ENCODE measurements around the gene PRDM16.

PRDM16 gene

DNA sequence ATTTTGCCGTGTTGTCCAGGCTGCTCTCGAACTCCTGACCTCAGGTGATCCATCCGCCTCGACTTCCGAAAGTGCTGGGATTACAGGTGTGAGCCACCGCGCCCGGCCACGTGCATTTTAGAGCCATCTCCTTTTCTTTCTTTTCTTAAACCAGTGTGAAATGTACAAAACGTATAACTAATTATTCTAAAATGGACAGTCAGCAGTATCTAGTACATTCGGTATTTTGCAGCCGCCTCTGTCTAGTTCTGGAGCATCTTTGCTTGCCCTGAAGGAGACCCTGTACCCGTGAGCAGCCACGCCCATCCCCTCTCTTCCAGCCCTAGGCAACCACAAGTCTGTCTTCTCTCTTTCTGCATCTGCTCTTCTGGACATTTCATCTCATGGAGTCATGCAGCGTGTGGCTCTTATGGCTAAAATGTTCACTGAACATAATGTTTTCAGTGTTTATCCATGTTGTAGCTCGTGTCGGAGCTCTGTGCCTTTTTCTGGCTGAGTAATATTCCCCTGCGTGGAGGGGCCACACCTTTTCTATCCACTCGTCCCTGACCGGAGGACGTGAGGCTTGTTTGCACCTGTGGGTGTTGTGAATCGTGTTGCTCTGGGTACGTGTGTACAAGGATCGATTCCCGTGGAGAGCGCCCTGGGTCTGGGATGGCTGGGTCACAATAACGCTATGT is 198.0 kb downstream of the PRDM16 start:
- no peak for DNase-seq (ENCODE audit: low spot score)
- peak overlapping the region; percentile 16 for H3K23ac ChIP-seq (ENCODE audit: low read depth, low read length, poor library complexity)
- no peak overlapping the region for H2BK120ac ChIP-seq (ENCODE audit: low read depth, low read length)
- H3K4me3 ChIP-seq (ENCODE audit: low read length in 2 of 2) = no peak overlapping the region
- H3K27ac ChIP-seq (replicated peaks; ENCODE audit: low read length) = no peak overlapping the region
- H3K14ac ChIP-seq (ENCODE audit: low read length) = no peak overlapping the region
- H3K4me1 ChIP-seq (ENCODE audit: control insufficient read depth in 2 of 2, insufficient read depth in 1 of 2, low read depth in 1 of 2, low read length in 2 of 2) = peaks cover 0 to 18% of the 10 kb centered on the region in 2 donors
- no peak overlapping the region for H3K4ac ChIP-seq (ENCODE audit: low read length)
- no peak overlapping the region for H2BK5ac ChIP-seq (ENCODE audit: low read length)
- no peak overlapping the region for H4K8ac ChIP-seq (ENCODE audit: low read depth, low read length)
- H2BK12ac ChIP-seq (ENCODE audit: low read length) = no peak overlapping the region
- H3K36me3 ChIP-seq (replicated peaks in 1 of 2; ENCODE audit: control insufficient read depth in 2 of 2, insufficient read depth in 2 of 2, low read length in 2 of 2) = no peaks in the 10 kb centered on the region
- peaks cover 0 to 41% (median 0%) of the 10 kb centered on the region in 3 experiments for H3K27me3 ChIP-seq (ENCODE audit: control insufficient read depth in 3 of 3, insufficient read depth in 3 of 3, low read depth in 1 of 3, low read length in 3 of 3)
- peak overlapping the region; percentile 17 for H2AK5ac ChIP-seq (ENCODE audit: low read depth, low read length)
- no peak overlapping the region for H3K4me2 ChIP-seq (ENCODE audit: insufficient read depth, low read length, poor library complexity, severe bottlenecking)
- WGBS, 2 donors (ENCODE audit: extremely low coverage in 2 of 2, insufficient read length in 2 of 2, insufficient replicate concordance in 1 of 2) = no CpG with 5 or more reads among the region's 27 CpGs
- peaks cover 2% of the 10 kb centered on the region for H3K79me1 ChIP-seq (ENCODE audit: low read depth, low read length)
- no peaks in the 10 kb centered on the region for H3K9me3 ChIP-seq (replicated peaks in 1 of 2; ENCODE audit: control insufficient read depth in 2 of 2, insufficient read depth in 1 of 2, low read depth in 1 of 2, low read length in 2 of 2)
- H2BK15ac ChIP-seq (ENCODE audit: low read length) = no peak overlapping the region
- H2AFZ ChIP-seq (ENCODE audit: low read length) = no peak overlapping the region
- no peak overlapping the region for H3K9ac ChIP-seq (ENCODE audit: low read depth, low read length, poor library complexity)
- H3K18ac ChIP-seq (ENCODE audit: low read length) = peak overlapping the region; percentile 88
- no peak overlapping the region for H4K91ac ChIP-seq (ENCODE audit: low read depth, low read length, poor library complexity)

DNA sequence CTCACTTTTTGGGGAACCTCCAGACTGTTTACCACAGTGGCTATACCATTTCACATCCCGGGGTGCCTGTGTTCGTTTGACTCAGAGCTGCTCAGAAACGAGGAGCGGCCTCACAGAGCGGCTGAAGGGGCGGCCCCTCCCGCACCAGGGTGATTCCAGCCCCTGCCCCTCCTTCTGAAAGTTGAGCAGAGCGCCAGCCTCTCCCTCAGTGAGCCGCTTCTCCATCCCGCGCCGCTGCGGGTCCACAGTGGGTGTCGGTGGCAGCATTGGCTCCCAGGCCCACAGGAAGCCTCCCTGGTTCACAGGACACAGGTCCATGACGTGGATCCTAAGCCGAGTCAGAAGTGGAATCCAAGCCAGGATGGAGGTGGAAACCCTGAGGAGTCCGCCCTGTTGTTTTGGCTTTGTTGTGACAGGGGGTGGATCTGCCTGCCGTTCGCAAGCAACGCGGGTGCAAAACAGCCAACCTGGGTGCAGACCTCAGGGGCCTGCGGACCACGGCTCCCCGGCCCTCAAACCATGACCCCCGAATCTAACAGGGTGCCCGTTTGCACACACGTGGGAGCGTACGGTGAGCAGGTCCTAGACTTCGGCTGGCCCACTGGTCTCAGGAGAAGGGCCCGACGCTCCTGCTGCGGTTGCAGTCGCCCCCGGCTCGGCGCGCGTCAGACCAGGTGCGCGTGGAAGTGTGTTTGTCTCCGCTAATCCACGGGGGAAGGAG is 198.7 kb downstream of the PRDM16 start:
- no CpG with 5 or more reads among the region's 43 CpGs for WGBS, 2 donors (ENCODE audit: extremely low coverage in 2 of 2, insufficient read length in 2 of 2, insufficient replicate concordance in 1 of 2)
- DNase-seq (ENCODE audit: low spot score) = no peak
- H3K27me3 ChIP-seq (ENCODE audit: control insufficient read depth in 3 of 3, insufficient read depth in 3 of 3, low read depth in 1 of 3, low read length in 3 of 3) = peaks cover 0 to 45% (median 0%) of the 10 kb centered on the region in 3 experiments

DNA sequence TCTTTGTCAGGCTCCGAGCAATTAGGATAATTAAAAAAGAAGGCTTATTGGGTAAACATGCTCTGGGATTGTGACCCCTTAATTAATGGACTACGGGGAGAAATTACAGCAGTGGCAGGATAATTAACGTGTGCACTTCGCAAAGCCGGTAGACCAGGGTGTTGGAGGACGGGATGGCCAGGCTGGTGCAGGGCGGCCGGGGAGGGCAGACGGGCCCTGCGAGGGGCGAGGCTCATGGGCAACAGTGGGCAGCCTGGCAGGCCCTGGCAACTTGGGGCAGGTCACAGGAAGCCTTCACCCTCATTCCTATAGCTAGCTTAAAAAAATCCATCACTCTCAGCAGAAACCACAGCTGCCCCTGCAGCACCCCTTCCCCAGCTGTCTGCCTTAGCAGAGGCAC is 199.3 kb downstream of the PRDM16 start:
- WGBS, 2 donors (ENCODE audit: extremely low coverage in 2 of 2, insufficient read length in 2 of 2, insufficient replicate concordance in 1 of 2) = no CpG with 5 or more reads among the region's 11 CpGs
- Histone ChIP-seq H3K4me3 (ENCODE audit: low read length in 2 of 2) (no peak overlapping the region), H3K27ac (replicated peaks; ENCODE audit: low read length) (no peak overlapping the region), H3K79me1 (ENCODE audit: low read depth, low read length) (peaks cover 2% of the 10 kb centered on the region), H3K36me3 (replicated peaks in 1 of 2; ENCODE audit: control insufficient read depth in 2 of 2, insufficient read depth in 2 of 2, low read length in 2 of 2) (no peaks in the 10 kb centered on the region), H3K9ac (ENCODE audit: low read depth, low read length, poor library complexity) (no peak overlapping the region), H3K23ac (ENCODE audit: low read depth, low read length, poor library complexity) (no peak overlapping the region), H2BK120ac (ENCODE audit: low read depth, low read length) (no peak overlapping the region), H3K9me3 (replicated peaks in 1 of 2; ENCODE audit: control insufficient read depth in 2 of 2, insufficient read depth in 1 of 2, low read depth in 1 of 2, low read length in 2 of 2) (no peaks in the 10 kb centered on the region), H4K91ac (ENCODE audit: low read depth, low read length, poor library complexity) (no peak overlapping the region), H4K8ac (ENCODE audit: low read depth, low read length) (no peak overlapping the region), H2AFZ (ENCODE audit: low read length) (no peak overlapping the region), H3K4ac (ENCODE audit: low read length) (no peak overlapping the region), H2BK5ac (ENCODE audit: low read length) (no peak overlapping the region), H3K4me2 (ENCODE audit: insufficient read depth, low read length, poor library complexity, severe bottlenecking) (no peak overlapping the region), H2BK12ac (ENCODE audit: low read length) (no peak overlapping the region), H3K18ac (ENCODE audit: low read length) (no peak overlapping the region), H3K14ac (ENCODE audit: low read length) (no peak overlapping the region), H2AK5ac (ENCODE audit: low read depth, low read length) (no peak overlapping the region), H3K27me3 (ENCODE audit: control insufficient read depth in 3 of 3, insufficient read depth in 3 of 3, low read depth in 1 of 3, low read length in 3 of 3) (peaks cover 0 to 51% (median 0%) of the 10 kb centered on the region in 3 experiments), H3K4me1 (ENCODE audit: control insufficient read depth in 2 of 2, insufficient read depth in 1 of 2, low read depth in 1 of 2, low read length in 2 of 2) (peaks cover 0 to 16% of the 10 kb centered on the region in 2 donors), H2BK15ac (ENCODE audit: low read length) (no peak overlapping the region)
- no peak for DNase-seq (ENCODE audit: low spot score)

More for the DNA sequence above, 198.7 kb downstream of the PRDM16 start:
- peaks cover 2% of the 10 kb centered on the region for H3K79me1 ChIP-seq (ENCODE audit: low read depth, low read length)
- H3K14ac ChIP-seq (ENCODE audit: low read length) = peak overlapping the region; percentile 97
- peak overlapping the region; percentile 88 for H3K18ac ChIP-seq (ENCODE audit: low read length)
- H2BK12ac ChIP-seq (ENCODE audit: low read length) = no peak overlapping the region
- no peaks in the 10 kb centered on the region for H3K9me3 ChIP-seq (replicated peaks in 1 of 2; ENCODE audit: control insufficient read depth in 2 of 2, insufficient read depth in 1 of 2, low read depth in 1 of 2, low read length in 2 of 2)
- no peak overlapping the region for H2AFZ ChIP-seq (ENCODE audit: low read length)
- peak overlapping the region; percentile 72 for H2BK15ac ChIP-seq (ENCODE audit: low read length)
- no peak overlapping the region for H4K8ac ChIP-seq (ENCODE audit: low read depth, low read length)
- H3K4ac ChIP-seq (ENCODE audit: low read length) = no peak overlapping the region
- no peak overlapping the region for H3K27ac ChIP-seq (replicated peaks; ENCODE audit: low read length)
- peak overlapping the region; percentile 74 for H3K23ac ChIP-seq (ENCODE audit: low read depth, low read length, poor library complexity)
- H3K36me3 ChIP-seq (replicated peaks in 1 of 2; ENCODE audit: control insufficient read depth in 2 of 2, insufficient read depth in 2 of 2, low read length in 2 of 2) = no peaks in the 10 kb centered on the region
- H3K4me2 ChIP-seq (ENCODE audit: insufficient read depth, low read length, poor library complexity, severe bottlenecking) = no peak overlapping the region
- H2BK120ac ChIP-seq (ENCODE audit: low read depth, low read length) = peak overlapping the region; percentile 78
- no peak overlapping the region for H4K91ac ChIP-seq (ENCODE audit: low read depth, low read length, poor library complexity)
- no peak overlapping the region for H3K9ac ChIP-seq (ENCODE audit: low read depth, low read length, poor library complexity)
- H3K4me3 ChIP-seq (ENCODE audit: low read length in 2 of 2) = no peak overlapping the region
- no peak overlapping the region for H2BK5ac ChIP-seq (ENCODE audit: low read length)
- H2AK5ac ChIP-seq (ENCODE audit: low read depth, low read length) = peak overlapping the region; percentile 98
- peaks cover 0 to 16% of the 10 kb centered on the region in 2 donors for H3K4me1 ChIP-seq (ENCODE audit: control insufficient read depth in 2 of 2, insufficient read depth in 1 of 2, low read depth in 1 of 2, low read length in 2 of 2)

Data from neuronal stem cell (in vitro differentiated cells).